Neuronal stem cell (in vitro differentiated cells): ENCODE measurements around the gene TBCA.

Experiments used
- DNase-seq: peaks from one replicate; pipeline ENCODE4 v3.0.0-alpha.2; 2013; ENCODE audit warnings: low spot score
- H2AFZ ChIP-seq: one replicate; pipeline ENCODE4 v1.6.1; 2013; ENCODE audit warnings: mild to moderate bottlenecking, low read length, inconsistent platforms
- H2AK5ac ChIP-seq: 2 replicates; pipeline ENCODE4 v1.6.1; 2013; ENCODE audit warnings: low read depth, mild to moderate bottlenecking, inconsistent platforms, low read length, moderate library complexity, mixed read lengths
- H2BK120ac ChIP-seq: 2 replicates; pipeline ENCODE4 v1.6.1; 2013; ENCODE audit warnings: low read depth, mild to moderate bottlenecking, inconsistent platforms, low read length, moderate library complexity, mixed read lengths
- H2BK12ac ChIP-seq: one replicate; pipeline ENCODE4 v1.6.1; 2013; ENCODE audit warnings: low read length, inconsistent platforms
- H2BK15ac ChIP-seq: 2 replicates; pipeline ENCODE4 v1.6.1; 2013; ENCODE audit warnings: mild to moderate bottlenecking, low read length, inconsistent platforms, mixed read lengths
- H2BK5ac ChIP-seq: one replicate; pipeline ENCODE4 v1.6.1; 2013; ENCODE audit warnings: inconsistent platforms, mild to moderate bottlenecking, low read length, moderate library complexity
- H3K14ac ChIP-seq: one replicate; pipeline ENCODE4 v1.6.1; 2013; ENCODE audit warnings: low read length, inconsistent platforms
- H3K18ac ChIP-seq: 2 replicates; pipeline ENCODE4 v1.6.1; 2013; ENCODE audit warnings: low read length, inconsistent platforms
- H3K23ac ChIP-seq: 2 replicates; pipeline ENCODE4 v1.6.1; 2013; ENCODE audit warnings: low read depth, mild to moderate bottlenecking, mixed read lengths, low read length, inconsistent platforms; ENCODE audit not compliant: poor library complexity
- H3K27ac ChIP-seq: replicated peaks from 3 replicates; pipeline ENCODE4 v1.5.1; 2013; ENCODE audit warnings: low read length, inconsistent platforms
- H3K27me3 ChIP-seq, 3 experiments: 2 replicates each; pipeline ENCODE4 v1.6.1; 2013; ENCODE audit warnings: low read length in 3 of 3, mild to moderate bottlenecking in 2 of 3, inconsistent platforms in 1 of 3, low read depth in 1 of 3, mixed read lengths in 1 of 3, moderate library complexity in 1 of 3; ENCODE audit not compliant: control insufficient read depth in 3 of 3, insufficient read depth in 3 of 3
- H3K36me3 ChIP-seq, 2 donors: replicated peaks in 1 of 2; 2 replicates each; pipeline ENCODE4 v1.6.1; 2013; ENCODE audit warnings: low read length in 2 of 2; ENCODE audit not compliant: control insufficient read depth in 2 of 2, insufficient read depth in 2 of 2
- H3K4ac ChIP-seq: 2 replicates; pipeline ENCODE4 v1.6.1; 2013; ENCODE audit warnings: inconsistent platforms, mild to moderate bottlenecking, low read length, moderate library complexity
- H3K4me1 ChIP-seq, 2 donors: 1 replicate in 1 of 2; 2 replicates in 1 of 2; pipeline ENCODE4 v1.6.1; 2013; ENCODE audit warnings: low read length in 2 of 2, low read depth in 1 of 2; ENCODE audit not compliant: control insufficient read depth in 2 of 2, insufficient read depth in 1 of 2
- H3K4me2 ChIP-seq: one replicate; pipeline ENCODE4 v1.6.1; 2013; ENCODE audit warnings: mild to moderate bottlenecking, low read length, inconsistent platforms; ENCODE audit not compliant: insufficient read depth, poor library complexity, severe bottlenecking
- H3K4me3 ChIP-seq, 2 donors: 2 replicates each; pipeline ENCODE4 v1.5.1; 2013; ENCODE audit warnings: low read length in 2 of 2, mild to moderate bottlenecking in 2 of 2, inconsistent platforms in 1 of 2, moderate library complexity in 1 of 2
- H3K79me1 ChIP-seq: one replicate; pipeline ENCODE4 v1.6.1; 2013; ENCODE audit warnings: low read depth, mild to moderate bottlenecking, inconsistent platforms, low read length, moderate library complexity
- H3K9ac ChIP-seq: one replicate; pipeline ENCODE4 v1.6.1; 2013; ENCODE audit warnings: mild to moderate bottlenecking, low read depth, low read length, inconsistent platforms; ENCODE audit not compliant: poor library complexity
- H3K9me3 ChIP-seq, 2 donors: replicated peaks in 1 of 2; 2 replicates each; pipeline versions ENCODE3 to v1.6.1; 2013; ENCODE audit warnings: low read length in 2 of 2, mild to moderate bottlenecking in 2 of 2, inconsistent platforms in 1 of 2, low read depth in 1 of 2, mixed read lengths in 1 of 2, moderate library complexity in 1 of 2; ENCODE audit not compliant: control insufficient read depth in 2 of 2, insufficient read depth in 1 of 2
- H4K8ac ChIP-seq: one replicate; pipeline ENCODE4 v1.6.1; 2013; ENCODE audit warnings: low read depth, mild to moderate bottlenecking, inconsistent platforms, low read length, moderate library complexity
- H4K91ac ChIP-seq: one replicate; pipeline ENCODE4 v1.6.1; 2013; ENCODE audit warnings: low read length, low read depth, mild to moderate bottlenecking, inconsistent platforms; ENCODE audit not compliant: poor library complexity
- WGBS, 2 donors: extraction: QIAGEN DNeasy Blood & Tissue Kit; methylation state at CpG; one replicate each; pipeline ENCODE4 v1.1.7; 2013; ENCODE audit warnings: missing lambda C conversion rate in 2 of 2, mixed read lengths in 1 of 2; ENCODE audit not compliant: insufficient read length in 2 of 2, insufficient replicate concordance in 1 of 2; ENCODE audit errors: extremely low coverage in 2 of 2; 5-methylcytosine and 5-hydroxymethylcytosine counted together

TBCA gene

DNA sequence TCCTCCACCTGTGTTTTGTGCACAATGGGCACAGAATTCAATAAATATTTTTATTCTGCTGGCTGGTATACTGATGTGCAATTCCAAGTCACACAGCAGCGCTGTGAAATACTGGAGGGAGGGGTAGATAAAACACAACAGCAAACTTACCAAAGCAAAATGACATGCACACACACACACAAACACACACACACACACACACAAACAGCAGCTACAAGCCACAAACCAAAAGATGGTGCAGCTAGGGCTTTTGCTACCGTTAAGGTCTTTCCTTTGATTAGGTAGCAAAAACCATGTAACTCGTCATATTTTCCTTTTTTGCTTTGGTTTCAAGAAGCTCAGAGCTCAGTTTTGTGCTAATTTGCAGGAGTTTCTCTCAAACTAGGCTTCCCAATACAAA is 1.8 kb upstream of the TBCA start:
- peaks cover 0 to 25% (median 0%) of the 10 kb centered on the region in 3 experiments for H3K27me3 ChIP-seq
- H2BK5ac ChIP-seq, result no peak overlapping the region
- peaks cover 2% of the 10 kb centered on the region for H3K79me1 ChIP-seq
- H2BK15ac ChIP-seq, result no peak overlapping the region
- no peak overlapping the region for H3K14ac ChIP-seq
- H3K4me3 ChIP-seq, result no peak overlapping the region
- peaks cover 0 to 8% of the 10 kb centered on the region in 2 donors for H3K36me3 ChIP-seq
- H3K4ac ChIP-seq, result no peak overlapping the region
- H3K9me3 ChIP-seq, result no peaks in the 10 kb centered on the region
- H3K27ac ChIP-seq, result no peak overlapping the region
- H3K23ac ChIP-seq, result no peak overlapping the region
- no peak overlapping the region for H2BK12ac ChIP-seq
- no peak overlapping the region for H4K8ac ChIP-seq
- DNase-seq, result no peak
- no CpG with 5 or more reads among the region's 3 CpGs for WGBS, 2 donors
- no peak overlapping the region for H4K91ac ChIP-seq
- H3K4me1 ChIP-seq, result peaks cover 9 to 26% of the 10 kb centered on the region in 2 donors
- no peak overlapping the region for H2AFZ ChIP-seq
- H3K18ac ChIP-seq, result no peak overlapping the region
- no peak overlapping the region for H2BK120ac ChIP-seq
- no peak overlapping the region for H2AK5ac ChIP-seq
- no peak overlapping the region for H3K9ac ChIP-seq
- no peak overlapping the region for H3K4me2 ChIP-seq

GRCh38 chr5:77777281-77777892 is 1.2 kb upstream of the TBCA start:
- Histone ChIP-seq H3K4ac (no peak overlapping the region), H3K36me3 (peaks cover 0 to 14% of the 10 kb centered on the region in 2 donors), H2BK5ac (no peak overlapping the region), H3K14ac (no peak overlapping the region), H3K27ac (no peak overlapping the region), H3K18ac (no peak overlapping the region), H3K9me3 (no peaks in the 10 kb centered on the region), H2AFZ (no peak overlapping the region), H4K91ac (no peak overlapping the region), H2BK120ac (no peak overlapping the region), H2AK5ac (no peak overlapping the region), H2BK12ac (no peak overlapping the region), H3K9ac (no peak overlapping the region), H3K4me3 (no peak overlapping the region), H3K4me2 (no peak overlapping the region), H3K27me3 (peaks cover 0 to 22% (median 0%) of the 10 kb centered on the region in 3 experiments), H3K79me1 (peaks cover 2% of the 10 kb centered on the region), H3K23ac (no peak overlapping the region), H3K4me1 (peaks cover 9 to 28% of the 10 kb centered on the region in 2 donors), H2BK15ac (no peak overlapping the region), H4K8ac (no peak overlapping the region)
- DNase-seq, result no peak
- WGBS, 2 donors, result no CpG with 5 or more reads among the region's 11 CpGs

- H3K14ac ChIP-seq, result no peak overlapping the region
- H3K9ac ChIP-seq, result no peak overlapping the region
- H2AK5ac ChIP-seq, result no peak overlapping the region
- peak overlapping the region; percentile 72 for H3K4me2 ChIP-seq
- no peak overlapping the region for H3K27ac ChIP-seq
- peaks cover 9 to 28% of the 10 kb centered on the region in 2 donors for H3K4me1 ChIP-seq
- no peak overlapping the region for H2BK5ac ChIP-seq
- no peak for DNase-seq
- no peak overlapping the region for H3K4ac ChIP-seq
- no CpG with 5 or more reads among the region's 14 CpGs for WGBS, 2 donors
- no peak overlapping the region for H3K23ac ChIP-seq
- H2BK12ac ChIP-seq, result no peak overlapping the region
- no peak overlapping the region for H4K8ac ChIP-seq
- H3K18ac ChIP-seq, result no peak overlapping the region
- H4K91ac ChIP-seq, result no peak overlapping the region
- H2BK15ac ChIP-seq, result no peak overlapping the region
- peak overlapping the region; percentile 95 for H2AFZ ChIP-seq
- peaks cover 0 to 22% (median 0%) of the 10 kb centered on the region in 3 experiments for H3K27me3 ChIP-seq
- H3K4me3 ChIP-seq, result peak overlapping the region; percentile 58 to 88
- no peak overlapping the region for H2BK120ac ChIP-seq
- H3K36me3 ChIP-seq, result peaks cover 0 to 21% of the 10 kb centered on the region in 2 donors
- peaks cover 0 to 4% of the 10 kb centered on the region in 2 donors for H3K9me3 ChIP-seq
- H3K79me1 ChIP-seq, result peaks cover 2% of the 10 kb centered on the region
Observed at GRCh38 chr5:77776554-77777206, 541 bp upstream of the TBCA start.

DNA sequence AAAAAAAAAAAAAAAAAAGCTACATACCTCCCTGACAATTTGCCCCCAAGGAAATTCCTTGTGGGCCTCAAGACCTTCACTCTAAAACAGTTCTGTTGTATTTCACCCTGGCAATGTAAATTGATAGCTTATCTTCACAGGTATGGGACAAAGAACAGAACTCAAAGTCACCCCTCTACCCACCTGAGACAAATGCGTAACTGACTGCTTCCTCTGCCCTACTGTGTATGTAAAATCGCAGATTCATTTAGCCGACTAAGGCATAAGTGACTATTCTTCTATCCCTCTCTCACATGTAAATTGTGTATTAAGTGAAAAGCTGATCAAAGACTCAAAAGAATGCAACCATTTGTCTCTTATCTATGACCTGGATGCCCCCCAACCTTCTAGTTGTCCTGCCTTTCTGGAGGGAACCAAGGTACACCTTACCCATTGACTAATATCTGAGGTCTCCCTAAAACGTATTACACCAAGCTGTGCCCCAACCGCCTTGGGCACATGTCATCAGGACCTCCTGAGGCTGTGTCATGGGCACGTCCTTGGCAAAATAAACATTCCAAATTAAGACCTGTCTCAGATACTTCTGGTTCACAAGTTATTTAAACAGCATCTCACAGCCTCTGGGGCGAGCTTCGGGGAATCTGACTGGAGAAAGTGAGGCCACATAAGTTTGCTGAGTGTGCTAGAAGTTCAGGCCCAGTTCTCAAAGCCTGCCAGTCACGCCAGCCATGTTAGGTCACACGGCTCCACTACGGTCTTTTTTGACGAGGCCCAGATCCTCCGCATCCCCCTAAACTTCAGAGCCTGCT is 954 bp downstream of the TBCA start:
- Histone ChIP-seq H3K9ac (peak overlapping the region; percentile 87), H3K14ac (peak overlapping the region; percentile 31), H3K79me1 (peaks cover 2% of the 10 kb centered on the region), H2AFZ (peak overlapping the region; percentile 95), H3K9me3 (peaks cover 0 to 19% of the 10 kb centered on the region in 2 donors), H3K27ac (no peak overlapping the region), H3K36me3 (peaks cover 2 to 36% of the 10 kb centered on the region in 2 donors), H2AK5ac (no peak overlapping the region), H3K4me1 (peaks cover 9 to 28% of the 10 kb centered on the region in 2 donors), H4K8ac (no peak overlapping the region), H2BK12ac (no peak overlapping the region), H3K27me3 (peaks cover 0 to 17% (median 0%) of the 10 kb centered on the region in 3 experiments), H3K18ac (peak overlapping the region; percentile 93), H3K4me2 (peak overlapping the region; percentile 72), H2BK5ac (no peak overlapping the region), H3K4me3 (peak overlapping the region; percentile 86 to 88), H2BK15ac (peak overlapping the region; percentile 14), H3K23ac (peak overlapping the region; percentile 94), H2BK120ac (no peak overlapping the region), H4K91ac (no peak overlapping the region), H3K4ac (no peak overlapping the region)
- no peak for DNase-seq
- no CpG with 5 or more reads among the region's 13 CpGs for WGBS, 2 donors
